Epithelial cell of proximal tubule (primary cell): ENCODE measurements around the gene B3GALT4. TPM values are rescaled to one million over a fixed set of nuclear protein-coding genes. Genes with fewer than 3 reads are reported as not detected.
"Not testable (repeated sequence)": the region's sequence is repeated elsewhere in the genome, so short reads cannot be mapped to it uniquely, and the experiment has no call there.

ENCODE experiments used
- DNase-seq: peaks from one replicate; pipeline ENCODE4 v3.0.0-alpha.2; 2011; ENCODE audit warnings: low read depth
- H3K4me3 ChIP-seq: 2 replicates; pipeline ENCODE4 v1.5.1; 2011; ENCODE audit warnings: low read depth, mild to moderate bottlenecking, low read length
- CTCF ChIP-seq: conservative IDR thresholded peaks from 2 replicates; pipeline ENCODE4 v1.5.1; 2012; ENCODE audit warnings: low read depth, mild to moderate bottlenecking, low read length
- total RNA-seq: library from RNA; depleted of rRNA; stranded (reverse); fragments of >200 nt; gene quantifications from 2 replicates; pipeline ENCODE4 v1.2.3, GENCODE V29; 2015

The B3GALT4 gene
- total RNA-seq, 1 donor from 2014 or later: 7.0 TPM

GRCh38 chr6:33252759-33253158 is 24.2 kb upstream of the B3GALT4 start:
- TF ChIP-seq CTCF: no peak
- DNase-seq: no peak
- H3K4me3 ChIP-seq: no peak overlapping the region

- no peak for DNase-seq
- TF ChIP-seq CTCF: no peak
- no peak overlapping the region for H3K4me3 ChIP-seq
These were observed 22.3 kb upstream of the B3GALT4 start for GRCh38 chr6:33254591-33254990.

- no peak for DNase-seq
- H3K4me3 ChIP-seq: no peak overlapping the region
- no peak for TF ChIP-seq CTCF
These were observed 17.9 kb upstream of the B3GALT4 start for GRCh38 chr6:33259032-33259431.

- not testable (repeated sequence) for H3K4me3 ChIP-seq, DNase-seq
These were observed 14.4 kb upstream of the B3GALT4 start for GRCh38 chr6:33262490-33262889.

- no peak for TF ChIP-seq CTCF
- DNase-seq: no peak
- H3K4me3 ChIP-seq: no peak overlapping the region
These were observed 12.9 kb upstream of the B3GALT4 start for GRCh38 chr6:33264015-33264414.

- TF ChIP-seq CTCF: peak; percentile 10
- DNase-seq: no peak
- H3K4me3 ChIP-seq: peak overlapping the region; percentile 95
These were observed 5.8 kb upstream of the B3GALT4 start for GRCh38 chr6:33271117-33271467.

- TF ChIP-seq CTCF: no peak
- peak within 1 kb of the TSS; percentile 95 for H3K4me3 ChIP-seq
- DNase-seq: peak; percentile 98
These were observed 5.3 kb upstream of the B3GALT4 start, which contains the start of the genes RPS18 and VPS52 for GRCh38 chr6:33271468-33272274. TSS of gene RPS18 (plus strand) at chr6:33272075. CDS start at chr6:33272120, 45 bp downstream. TSS of gene VPS52 (minus strand) at chr6:33271876. CDS start at chr6:33271675, 201 bp downstream.
